HG02884 (cell line): ENCODE data around the gene CISD2.
"Not testable (repeated sequence)": the region's sequence is repeated elsewhere in the genome, so short reads cannot be mapped to it uniquely, and the experiment has no call there.

Experiments used
- ATAC-seq: cut with Tn5 transposase; IDR thresholded peaks from one replicate; pipeline ENCODE4 v1.9.1; 2021; ENCODE audit warnings: mild to moderate bottlenecking, moderate library complexity; ENCODE audit not compliant: unreplicated experiment

CISD2 gene

GRCh38 chr4:102901804-102902203 lies 33.0 kb downstream of the CISD2 start:
- ATAC-seq = no peak

GRCh38 chr4:102918859-102919258 lies 50.1 kb downstream of the CISD2 start:
- ATAC-seq = no peak

- not testable (repeated sequence) for ATAC-seq
Measured at GRCh38 chr4:102919697-102920096, 50.9 kb downstream of the CISD2 start.

GRCh38 chr4:102935716-102936115 lies 66.9 kb downstream of the CISD2 start:
- no peak for ATAC-seq

- not testable (repeated sequence) for ATAC-seq
Measured at GRCh38 chr4:102938063-102938462, 69.3 kb downstream of the CISD2 start.
